ENCODE measurements around the gene TOMM20L. TPM values are rescaled to one million over a fixed set of nuclear protein-coding genes. Genes with fewer than 3 reads are reported as not detected.

The TOMM20L gene
- total and polyA plus RNA-seq, 9 of the 15 experiments (the other 6 are each of a cell fraction or from before 2014, with no cell fraction given): not detected

- H3K9ac ChIP-seq (ENCODE audit: insufficient read depth in 1 of 2, low read depth in 2 of 2, low read length in 2 of 2): no peak overlapping the region
- 78% methylated on average over 3 of the region's 3 CpGs for WGBS (ENCODE audit: insufficient coverage, low coverage, missing lambda C conversion rate)
- BruUV-seq (replicated peaks): no TSS peak
- H3K36me3 ChIP-seq (ENCODE audit: control insufficient read depth, insufficient read depth, low read length): peaks cover 7% of the 10 kb centered on the region; the same call in 1 of the 3 replicates
- TF ChIP-seq TAF15 (IDR thresholded peaks at IDR 0.05; ENCODE audit: low read depth, low read length): no peak
- TF ChIP-seq TFE3 (CRISPR knock-in tag; IDR thresholded peaks at IDR 0.05): no peak
- TF ChIP-seq DEAF1 (CRISPR knock-in tag; IDR thresholded peaks at IDR 0.05): no peak
- TF ChIP-seq, protein P1, sequence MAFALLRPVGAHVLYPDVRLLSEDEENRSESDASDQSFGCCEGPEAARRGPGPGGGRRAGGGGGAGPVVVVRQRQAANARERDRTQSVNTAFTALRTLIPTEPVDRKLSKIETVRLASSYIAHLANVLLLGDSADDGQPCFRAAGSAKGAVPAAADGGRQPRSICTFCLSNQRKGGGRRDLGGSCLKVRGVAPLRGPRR (CRISPR knock-in tag; IDR thresholded peaks at IDR 0.05): no peak
- TF ChIP-seq TBP (optimal IDR thresholded peaks at IDR 0.05; ENCODE audit: low read depth, low read length): no peak
- no peak for TF ChIP-seq ZBTB8A (IDR thresholded peaks at IDR 0.05; ENCODE audit: partially characterized antibody)
- TF ChIP-seq GATAD2B (IDR thresholded peaks at IDR 0.05; ENCODE audit: borderline replicate concordance): no peak
- no peak for TF ChIP-seq ZNF280A (IDR thresholded peaks at IDR 0.05; ENCODE audit: low read depth, partially characterized antibody)
- TF ChIP-seq ZFPM2 (CRISPR knock-in tag; IDR thresholded peaks at IDR 0.05): no peak
- TF ChIP-seq KAT7 (CRISPR knock-in tag; IDR thresholded peaks at IDR 0.05; ENCODE audit: borderline replicate concordance): no peak
- TF ChIP-seq POU5F1 (IDR thresholded peaks at IDR 0.05; ENCODE audit: borderline replicate concordance, low read depth, low read length, partially characterized antibody): no peak
- TF ChIP-seq ZNF282 (CRISPR knock-in tag; IDR thresholded peaks at IDR 0.05): no peak
- TF ChIP-seq TEAD4 (IDR thresholded peaks at IDR 0.05; ENCODE audit: low read length): no peak
- no peak for TF ChIP-seq TEAD4 (CRISPR knock-in tag; IDR thresholded peaks at IDR 0.05; ENCODE audit: borderline replicate concordance)
- no peak for TF ChIP-seq HDAC8 (tag; IDR thresholded peaks at IDR 0.05)
- TF ChIP-seq HDAC3 (IDR thresholded peaks at IDR 0.05; ENCODE audit: borderline replicate concordance, partially characterized antibody): no peak
- no peak for TF ChIP-seq CBX1 (IDR thresholded peaks at IDR 0.05; ENCODE audit: low read depth)
- TF ChIP-seq SLC30A9 (CRISPR knock-in tag; IDR thresholded peaks at IDR 0.05): no peak
- no peak for TF ChIP-seq TBL1XR1 (IDR thresholded peaks at IDR 0.05; ENCODE audit: low read length in 2 of 2)
- no peak overlapping the region for H3K27ac ChIP-seq (ENCODE audit: extremely low read depth, low read depth, low read length)
- DNase-seq (ENCODE audit: extremely low read depth in 1 of 4, low spot score in 3 of 4) (no peak), FAIRE-seq (no peak), ATAC-seq (no peak)
- intact Hi-C loops (cut with micrococcal nuclease): no loop called here
- CTCF ChIA-PET (ENCODE audit: low intra/inter-chr PET ratio): no interaction called here
- in situ Hi-C loops (cut with MboI): no loop called here
- H2AFZ ChIP-seq (ENCODE audit: low read depth, low read length): no peak overlapping the region
- H3K27me3 ChIP-seq (ENCODE audit: control insufficient read depth in 2 of 2, insufficient read depth in 2 of 2, low read length in 2 of 2): no peaks in the 10 kb centered on the region
- H3K4me3 ChIP-seq: no peak overlapping the region
- H3K9me1 ChIP-seq (ENCODE audit: control insufficient read depth, insufficient read depth, low read length): no peaks in the 10 kb centered on the region
- H4K20me1 ChIP-seq (replicated peaks; ENCODE audit: control insufficient read depth, insufficient read depth, low read length): no peaks in the 10 kb centered on the region
- H3K9me3 ChIP-seq (replicated peaks; ENCODE audit: control insufficient read depth, insufficient read depth, low read depth, low read length): no peaks in the 10 kb centered on the region
- POLR2A ChIA-PET: no interaction called here
- no peaks in the 10 kb centered on the region for H3K4me1 ChIP-seq (replicated peaks in 1 of 2; ENCODE audit: control insufficient read depth in 2 of 2, insufficient read depth in 2 of 2, low read length in 2 of 2)
- H3K79me2 ChIP-seq (ENCODE audit: control insufficient read depth, insufficient read depth, low read length): no peaks in the 10 kb centered on the region
- no peak overlapping the region for H3K4me2 ChIP-seq (ENCODE audit: insufficient read depth, low read length)
Observed at GRCh38 chr14:58401587-58401986, 5.9 kb downstream of the TOMM20L start.
